Mesodermal cell (in vitro differentiated cells): ENCODE measurements around the gene DRAXIN.
A peak's percentile ranks its signal among the peaks of the same experiment; 100 is the strongest.

Source experiments
- H3K27ac ChIP-seq: 2 replicates; pipeline ENCODE4 v1.7.0; 2013; ENCODE audit warnings: mild to moderate bottlenecking, low read depth, low read length, moderate library complexity; ENCODE audit not compliant: severe bottlenecking
- H3K36me3 ChIP-seq: 2 replicates; pipeline ENCODE4 v1.7.1; 2013; ENCODE audit warnings: mild to moderate bottlenecking, low read length, moderate library complexity; ENCODE audit not compliant: control insufficient read depth, insufficient read depth
- H3K4me1 ChIP-seq: one replicate; pipeline ENCODE4 v1.7.1; 2013; ENCODE audit warnings: mild to moderate bottlenecking, low read length; ENCODE audit not compliant: insufficient read depth, control insufficient read depth, poor library complexity, severe bottlenecking
- H3K4me3 ChIP-seq: 2 replicates; pipeline ENCODE4 v1.7.0; 2013; ENCODE audit warnings: low read length, control low read depth, mild to moderate bottlenecking; ENCODE audit not compliant: insufficient read depth, poor library complexity, severe bottlenecking; ENCODE audit errors: extremely low read depth
- H3K9me3 ChIP-seq: 2 replicates; pipeline ENCODE4 v1.7.1; 2013; ENCODE audit warnings: mild to moderate bottlenecking, low read length, moderate library complexity; ENCODE audit not compliant: control insufficient read depth
- whole genome bisulfite sequencing, 2 experiments: methylation state at CpG; one replicate each; pipeline ENCODE4 v1.1.5; 2013; ENCODE audit warnings: missing lambda C conversion rate in 2 of 2; ENCODE audit not compliant: insufficient coverage in 2 of 2; 5-methylcytosine and 5-hydroxymethylcytosine counted together

The DRAXIN gene

DNA sequence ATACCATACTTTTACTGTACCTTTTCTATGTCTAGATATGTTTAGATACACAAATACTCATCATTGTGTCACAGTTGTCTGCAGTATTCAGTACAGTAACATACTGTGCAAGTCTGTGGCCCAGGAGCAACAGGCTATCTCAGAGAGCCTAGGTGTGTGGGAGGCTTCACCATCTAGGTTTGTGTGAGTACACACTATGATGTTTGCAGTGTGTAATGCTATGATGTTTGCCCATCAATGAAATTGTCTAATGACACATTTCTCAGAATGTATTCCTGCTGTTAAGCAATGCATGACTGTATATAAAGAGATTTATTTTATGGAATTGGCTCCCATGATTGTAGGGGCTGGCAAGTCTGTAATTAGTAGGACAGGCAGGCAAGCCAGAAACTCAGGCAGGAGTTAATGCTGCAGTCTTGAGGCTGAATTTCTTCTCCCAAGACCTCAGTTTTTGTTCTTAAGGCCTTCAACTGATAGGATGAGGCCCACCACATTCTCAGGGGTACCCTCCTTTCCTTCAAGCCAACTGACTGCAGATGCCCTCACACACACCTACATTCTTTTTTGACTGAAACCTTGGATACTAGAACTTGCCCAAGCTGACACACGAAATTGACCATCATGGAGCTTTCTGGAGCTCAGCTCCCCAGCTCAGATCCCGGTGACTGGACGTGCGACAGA, 36.8 kb downstream of the DRAXIN start:
- peaks cover 30% of the 10 kb centered on the region for H3K4me1 ChIP-seq
- H3K9me3 ChIP-seq, result no peaks in the 10 kb centered on the region
- no peaks in the 10 kb centered on the region for H3K36me3 ChIP-seq
- no peak overlapping the region for H3K4me3 ChIP-seq
- no peak overlapping the region for H3K27ac ChIP-seq
- 92 to 96% methylated on average over 4 of the region's 4 CpGs for WGBS, 2 experiments

DNA sequence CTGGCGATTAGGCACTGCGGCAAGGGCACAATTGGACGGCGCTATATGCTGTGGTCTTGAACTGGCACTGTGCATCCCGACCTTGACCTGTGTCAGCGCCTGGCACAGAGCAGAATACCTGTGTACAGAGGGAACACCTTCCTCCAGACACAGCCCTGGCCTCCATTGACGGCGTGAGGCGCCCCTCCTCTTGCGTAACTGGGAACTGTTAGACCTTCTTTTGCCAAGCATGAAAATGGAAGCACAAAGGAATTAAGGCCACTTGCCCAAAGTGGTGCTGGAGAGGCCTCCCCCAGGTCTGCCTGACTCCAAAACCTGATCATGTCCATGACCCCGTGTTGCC, 37.6 kb downstream of the DRAXIN start:
- Histone ChIP-seq H3K36me3 (no peaks in the 10 kb centered on the region), H3K4me3 (no peak overlapping the region), H3K27ac (no peak overlapping the region), H3K4me1 (peaks cover 30% of the 10 kb centered on the region), H3K9me3 (no peaks in the 10 kb centered on the region)
- 93 to 96% methylated on average over 6 to 11 of the region's 11 CpGs for WGBS, 2 experiments

DNA sequence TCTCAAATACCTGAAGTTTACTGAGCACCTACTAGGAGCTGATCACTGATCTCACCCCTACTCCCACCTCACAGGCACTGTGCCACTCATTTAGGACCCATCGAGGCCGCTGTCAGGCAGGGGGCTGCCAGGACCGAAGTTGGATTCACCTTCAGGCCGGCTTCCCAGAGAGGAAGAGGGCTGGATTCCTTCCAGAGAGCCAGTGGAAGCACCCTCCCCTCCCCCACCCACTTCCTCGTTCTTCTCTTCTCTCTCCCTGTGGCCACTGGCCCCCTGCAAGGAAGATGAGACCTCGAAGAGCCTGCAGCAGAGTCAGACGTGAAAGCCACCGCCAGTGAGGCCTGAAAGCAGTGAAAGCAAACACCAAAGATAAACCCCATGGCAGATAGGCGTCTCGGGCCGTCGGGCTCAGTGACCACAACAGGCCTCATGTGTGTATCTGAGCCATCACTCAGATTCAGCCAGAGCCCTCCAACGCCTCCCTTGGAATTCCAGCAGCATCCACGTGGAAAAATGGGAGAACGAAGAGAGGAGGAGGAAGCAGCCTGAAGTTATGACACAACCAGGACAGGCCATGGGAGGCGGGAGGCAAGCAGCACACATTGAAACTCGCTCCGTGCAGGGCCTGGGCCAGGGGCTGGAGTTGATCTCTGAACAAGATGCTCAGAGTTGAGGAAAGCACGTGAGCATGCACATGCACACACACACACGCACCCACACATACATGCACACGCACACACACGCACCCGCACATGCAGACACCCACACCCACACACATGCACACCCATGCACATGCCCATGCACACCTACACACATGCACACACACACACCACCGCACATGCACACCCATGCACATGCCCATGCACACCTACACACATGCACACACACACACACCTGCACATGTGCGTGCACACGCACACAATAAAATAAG, 38.3 kb downstream of the DRAXIN start:
- 77 to 80% methylated on average over 20 to 22 of the region's 26 CpGs for WGBS, 2 experiments
- H3K36me3 ChIP-seq, result no peaks in the 10 kb centered on the region

DNA sequence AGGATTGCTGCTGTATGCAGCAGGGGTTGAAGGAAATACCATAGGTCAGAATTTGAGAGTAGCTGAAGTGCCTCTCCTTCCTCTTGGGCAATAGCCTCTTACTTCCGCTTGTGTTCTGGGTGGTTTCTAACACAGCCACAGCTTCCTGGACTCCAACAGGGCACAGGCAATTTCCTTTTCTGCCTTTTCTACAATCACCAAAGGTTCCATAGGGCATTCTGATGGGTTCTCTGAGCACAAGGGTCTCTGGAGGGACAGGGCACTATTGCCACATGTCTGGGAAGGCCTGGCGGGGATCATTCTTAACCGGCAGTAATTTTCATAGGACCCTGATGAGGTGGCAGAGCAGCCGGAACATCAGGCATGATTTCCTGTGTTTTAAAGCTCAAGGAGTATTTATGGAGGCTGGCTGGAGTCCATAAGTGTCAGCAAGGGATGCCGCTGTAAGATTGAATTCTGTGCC, 39.0 kb downstream of the DRAXIN start:
- Histone ChIP-seq H3K36me3 (no peaks in the 10 kb centered on the region), H3K27ac (peak overlapping the region; percentile 41), H3K9me3 (no peaks in the 10 kb centered on the region), H3K4me3 (no peak overlapping the region), H3K4me1 (peaks cover 30% of the 10 kb centered on the region)
- WGBS, 2 experiments, result 94 to 95% methylated on average over 4 to 5 of the region's 5 CpGs

More for the DNA sequence above, 38.3 kb downstream of the DRAXIN start:
- Histone ChIP-seq H3K4me3 (no peak overlapping the region), H3K9me3 (no peaks in the 10 kb centered on the region), H3K4me1 (peaks cover 30% of the 10 kb centered on the region), H3K27ac (no peak overlapping the region)

DNA sequence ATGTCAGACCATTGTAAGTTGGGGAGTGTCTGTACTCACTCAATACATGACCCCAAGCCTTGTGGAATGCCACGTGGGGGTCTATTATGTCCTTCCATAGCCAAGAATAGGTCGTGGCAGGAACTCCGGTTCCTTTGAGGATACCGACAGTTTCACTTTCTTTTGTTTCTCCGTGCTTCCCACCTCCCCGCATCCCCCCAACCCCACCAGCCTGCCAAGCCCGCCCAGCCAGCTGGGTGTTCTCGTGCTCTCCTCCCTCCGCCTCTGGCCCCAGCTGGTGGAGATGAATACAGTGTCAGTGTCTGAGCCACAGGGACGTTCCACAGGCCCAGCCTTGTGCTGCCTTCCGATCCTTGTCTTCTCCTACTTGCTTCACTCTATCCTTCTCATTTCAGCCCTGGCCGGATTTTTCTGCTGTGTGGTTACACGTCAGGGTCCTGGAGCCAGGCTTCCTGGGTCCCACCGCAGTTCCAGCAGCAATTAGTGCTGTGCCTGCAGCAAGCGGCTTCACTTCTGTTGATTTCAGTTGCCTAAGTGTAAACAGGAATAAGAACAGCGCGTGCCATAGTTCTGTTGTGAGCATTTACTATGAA, 40.3 kb downstream of the DRAXIN start:
- H3K4me1 ChIP-seq, result peaks cover 31% of the 10 kb centered on the region
- 50 to 58% methylated on average over 10 to 14 of the region's 17 CpGs for WGBS, 2 experiments
- no peaks in the 10 kb centered on the region for H3K9me3 ChIP-seq
- no peak overlapping the region for H3K4me3 ChIP-seq
- H3K36me3 ChIP-seq, result no peaks in the 10 kb centered on the region
- H3K27ac ChIP-seq, result peak overlapping the region; percentile 53

DNA sequence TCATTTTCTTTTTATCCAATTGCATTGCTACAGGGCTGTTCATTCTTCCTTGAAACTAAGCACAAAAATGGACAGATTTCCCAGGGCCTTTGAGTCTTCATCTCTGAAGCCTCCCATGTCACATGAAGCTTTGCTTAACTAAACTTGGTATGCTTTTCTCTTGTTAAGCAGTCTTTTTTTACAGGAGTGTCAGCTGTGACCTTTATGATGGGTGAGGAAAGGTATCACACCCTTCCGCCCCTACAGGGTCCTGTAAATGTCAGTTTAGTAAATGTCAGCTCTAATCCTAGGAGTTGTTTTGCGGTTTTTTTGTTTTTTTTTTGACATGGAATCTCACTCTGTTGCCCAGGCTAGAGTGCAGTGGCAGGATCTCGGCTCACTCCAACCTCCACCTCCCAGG, 41.8 kb downstream of the DRAXIN start:
- Histone ChIP-seq H3K9me3 (no peaks in the 10 kb centered on the region), H3K27ac (no peak overlapping the region)
- WGBS, 2 experiments, result 80 to 100% methylated on average over 2 to 3 of the region's 3 CpGs

DNA sequence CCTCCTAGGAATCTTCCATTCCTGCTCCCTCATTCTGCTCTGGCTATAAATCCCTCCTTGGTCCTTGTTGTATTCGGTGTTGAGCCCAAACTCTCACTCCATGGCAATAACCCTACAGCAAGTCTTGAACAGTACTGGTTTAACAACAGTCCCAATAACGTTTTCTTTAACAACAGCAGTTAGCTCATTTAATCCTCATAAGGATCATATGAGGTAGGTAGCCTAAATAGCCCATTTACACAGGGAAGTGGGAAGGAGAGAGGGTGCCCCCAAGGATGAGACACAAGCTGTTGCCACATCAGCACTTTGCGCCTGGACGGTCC, 44.0 kb downstream of the DRAXIN start:
- Histone ChIP-seq H3K27ac (peak overlapping the region; percentile 6), H3K36me3 (no peaks in the 10 kb centered on the region), H3K4me1 (peaks cover 28% of the 10 kb centered on the region), H3K4me3 (peak overlapping the region; percentile 82), H3K9me3 (no peaks in the 10 kb centered on the region)
- 74 to 79% methylated on average over 3 of the region's 4 CpGs for WGBS, 2 experiments

More for the DNA sequence above, 41.8 kb downstream of the DRAXIN start:
- Histone ChIP-seq H3K36me3 (no peaks in the 10 kb centered on the region), H3K4me1 (peaks cover 36% of the 10 kb centered on the region), H3K4me3 (no peak overlapping the region)

DNA sequence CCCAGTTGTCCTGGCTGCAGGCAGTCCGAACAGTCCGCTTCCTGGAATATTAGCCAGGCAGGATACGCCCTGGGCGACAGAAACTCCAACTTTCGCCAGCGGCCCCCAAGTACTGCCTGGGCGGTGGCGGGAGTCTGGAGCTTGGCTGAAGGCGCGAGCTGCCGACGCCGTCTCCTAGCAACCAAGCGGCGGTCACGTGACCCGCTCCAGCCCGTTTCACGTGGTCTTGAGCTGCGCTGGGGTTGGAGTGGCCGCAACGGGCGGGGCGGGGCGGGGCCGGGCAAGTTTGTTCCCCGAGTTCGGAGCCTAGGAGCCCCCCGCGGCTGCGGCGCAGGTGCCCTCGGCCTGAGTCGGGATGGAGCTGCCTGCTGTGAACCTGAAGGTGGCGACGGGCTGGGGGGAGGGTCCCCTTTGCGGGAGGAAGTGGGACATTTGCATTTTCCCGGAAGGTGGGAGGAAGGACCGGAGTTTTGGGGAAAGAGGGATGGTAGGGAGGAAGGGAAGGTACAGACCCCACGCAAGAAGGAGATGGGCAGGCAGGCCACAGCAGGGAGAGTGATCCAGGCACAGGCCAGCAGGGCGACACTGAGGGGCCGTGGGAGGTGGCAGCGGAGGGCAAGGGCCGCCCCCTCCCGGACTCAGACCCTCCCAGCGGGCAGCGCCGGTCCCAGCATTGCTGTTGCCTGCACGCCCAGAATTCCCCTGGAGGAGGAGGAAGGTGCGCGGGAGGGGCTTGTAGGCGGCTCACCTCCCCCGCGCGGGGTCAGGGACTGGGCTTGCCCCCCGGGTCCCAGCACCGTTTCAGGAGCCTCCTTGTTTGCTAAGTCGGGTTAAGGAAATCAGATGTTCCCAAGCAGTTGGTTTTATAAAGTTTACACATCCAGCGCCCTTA, 44.6 kb downstream of the DRAXIN start, which contains the start of gene AGTRAP:
TSS of gene AGTRAP (plus strand) at position 283 of the 892 bp plus-strand sequence. CDS start at position 356, 73 bp downstream.
- WGBS, 2 experiments, result 1 to 2% methylated on average over 32 to 52 of the region's 59 CpGs

DNA sequence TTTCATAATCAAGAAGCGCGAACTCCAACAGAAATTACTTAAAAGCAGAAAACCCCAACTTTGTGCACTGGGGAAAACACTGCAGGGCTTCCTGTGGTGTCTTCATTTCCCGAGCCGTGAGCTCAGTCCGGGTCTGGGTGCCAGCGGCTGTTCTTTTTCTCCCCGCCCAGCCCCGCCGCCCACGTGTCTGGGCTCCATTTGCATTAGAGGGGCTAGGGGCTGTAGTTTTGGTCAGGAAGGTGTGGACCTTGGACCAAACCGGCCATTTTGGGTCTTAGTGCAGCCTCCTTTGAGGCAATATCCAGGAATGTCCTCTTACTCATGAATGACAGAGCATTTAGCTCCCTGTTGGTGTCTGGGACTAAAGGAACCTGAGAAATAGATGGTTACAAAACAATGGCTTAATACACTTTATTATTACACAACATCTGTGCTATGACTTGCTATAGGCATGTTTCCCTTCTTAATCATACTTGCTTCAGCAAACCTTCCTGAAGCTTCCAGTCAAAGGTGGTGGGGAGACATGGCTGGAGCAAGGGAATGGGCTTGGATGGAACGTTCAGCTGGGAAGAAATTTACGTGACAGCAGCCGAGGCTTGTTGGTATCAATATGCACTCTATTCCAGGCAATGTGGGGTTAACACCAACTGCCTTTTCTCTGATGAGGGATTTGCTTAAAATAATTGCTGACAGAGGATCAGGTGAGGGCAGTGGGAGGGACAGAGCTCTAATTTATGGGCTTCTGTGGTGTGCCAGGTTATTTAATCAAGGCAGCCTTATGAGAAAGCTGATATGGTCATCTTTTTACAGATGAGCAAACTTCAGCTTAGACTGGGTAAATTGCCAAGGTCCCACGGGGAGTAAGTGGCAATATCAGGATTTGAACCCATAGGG, 45.5 kb downstream of the DRAXIN start:
- Histone ChIP-seq H3K36me3 (no peaks in the 10 kb centered on the region), H3K9me3 (no peaks in the 10 kb centered on the region), H3K4me1 (peaks cover 26% of the 10 kb centered on the region), H3K4me3 (peak overlapping the region; percentile 82), H3K27ac (peak overlapping the region; percentile 55)
- 22 to 23% methylated on average over 9 to 10 of the region's 15 CpGs for WGBS, 2 experiments

More for the DNA sequence above, 44.6 kb downstream of the DRAXIN start, which contains the start of gene AGTRAP:
- no peaks in the 10 kb centered on the region for H3K9me3 ChIP-seq
- peak within 1 kb of the TSS; percentile 55 for H3K27ac ChIP-seq
- peaks cover 31% of the 10 kb centered on the region for H3K4me1 ChIP-seq
- H3K4me3 ChIP-seq, result peak within 1 kb of the TSS; percentile 82
- H3K36me3 ChIP-seq, result no peaks in the 10 kb centered on the region
